HG03139 (cell line): ENCODE measurements around the gene CIT.

Experiments used
- ATAC-seq: cut with Tn5 transposase; IDR thresholded peaks from one replicate; pipeline ENCODE4 v1.9.1; 2021; ENCODE audit not compliant: unreplicated experiment

Gene CIT

GRCh38 chr12:119807380-119807779, 69.7 kb downstream of the CIT start:
- ATAC-seq = no peak

DNA sequence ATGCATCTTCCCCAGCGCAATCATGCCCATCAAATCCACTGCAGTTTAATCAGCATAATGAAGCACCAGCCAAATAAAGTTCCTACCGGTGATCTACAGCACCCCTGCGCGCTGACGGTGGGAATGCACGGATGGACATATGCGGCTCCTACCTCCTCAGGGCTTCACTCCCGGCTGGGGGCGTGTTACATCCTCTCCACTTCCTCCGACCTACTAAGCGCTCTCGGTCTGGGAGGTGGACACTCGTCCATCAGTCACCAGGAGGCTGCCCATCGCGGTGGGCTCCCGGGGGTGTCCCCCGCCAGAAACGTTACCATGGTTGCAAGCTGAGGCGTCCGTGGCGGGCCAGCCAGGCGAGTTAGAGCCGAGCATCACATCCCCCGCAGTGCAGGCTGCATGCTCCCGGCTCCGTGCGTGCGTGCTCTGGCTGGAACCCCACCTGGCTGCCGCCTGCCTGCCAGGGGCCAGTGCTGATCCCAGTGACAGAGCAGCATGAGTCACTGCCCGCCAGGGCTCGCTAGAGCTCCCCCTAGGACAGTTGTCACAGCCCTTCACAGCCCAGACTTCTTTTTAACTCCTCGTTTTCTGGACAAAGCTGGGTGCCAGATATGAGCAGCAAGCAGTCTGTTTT, 73.0 kb downstream of the CIT start:
- ATAC-seq = no peak

DNA sequence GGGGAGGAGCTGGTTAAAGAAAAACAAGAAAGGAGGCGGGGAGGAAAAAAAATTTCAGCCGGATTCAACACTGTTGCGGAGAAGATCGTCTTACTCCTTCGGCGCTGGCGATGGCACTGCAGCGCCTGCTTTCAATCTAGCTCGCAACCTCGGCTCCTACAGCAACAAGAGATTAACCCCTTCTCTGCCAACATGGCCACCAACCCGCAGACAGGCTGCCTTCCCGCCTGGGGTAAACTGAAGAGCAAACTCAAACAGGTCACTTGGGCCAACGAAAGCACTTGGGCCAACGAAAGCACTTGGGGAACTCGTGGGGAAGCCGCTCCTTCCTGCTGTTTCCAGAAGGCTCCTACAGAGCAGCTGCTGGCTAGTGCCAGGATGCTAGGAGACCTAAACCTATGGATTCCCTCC, 73.7 kb downstream of the CIT start:
- ATAC-seq = no peak

DNA sequence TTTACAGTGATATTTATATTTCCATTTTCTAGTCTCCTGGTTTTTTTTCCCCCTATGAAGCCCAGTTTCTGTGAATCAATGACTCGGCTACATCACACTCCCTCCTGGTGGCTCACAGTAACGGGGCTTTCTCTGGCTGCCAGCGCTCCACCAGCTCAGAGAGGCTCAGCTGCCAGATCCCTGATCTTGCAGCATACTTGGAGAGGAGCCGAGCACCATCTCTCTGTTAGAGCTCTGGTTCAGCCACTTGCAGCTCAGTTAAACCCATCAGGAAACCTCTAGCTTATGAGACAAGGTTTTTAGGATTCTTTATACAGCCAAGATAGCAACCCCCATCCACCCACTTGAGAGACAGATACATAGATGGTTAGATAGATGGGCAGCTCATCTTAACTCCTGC, 74.6 kb downstream of the CIT start:
- ATAC-seq = no peak

DNA sequence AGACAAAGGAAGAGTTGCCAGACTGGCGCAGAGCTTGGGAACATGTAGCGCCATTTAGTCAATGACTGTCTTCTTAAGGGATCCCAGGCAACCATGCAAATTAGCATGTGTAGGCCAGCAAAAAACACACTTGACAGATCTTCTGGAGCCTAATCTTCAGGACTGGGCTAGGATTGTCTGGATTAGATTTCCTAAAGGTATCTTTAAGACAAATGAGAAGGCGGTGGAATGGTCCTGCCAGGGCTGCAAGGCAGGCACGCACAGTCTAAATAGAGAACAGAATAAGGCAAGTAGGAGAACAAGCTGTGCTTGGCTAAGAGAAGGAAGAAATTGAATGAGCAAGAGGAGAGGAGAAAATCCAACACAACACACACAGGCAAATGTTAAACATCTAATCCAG, 80.0 kb downstream of the CIT start:
- ATAC-seq = no peak

DNA sequence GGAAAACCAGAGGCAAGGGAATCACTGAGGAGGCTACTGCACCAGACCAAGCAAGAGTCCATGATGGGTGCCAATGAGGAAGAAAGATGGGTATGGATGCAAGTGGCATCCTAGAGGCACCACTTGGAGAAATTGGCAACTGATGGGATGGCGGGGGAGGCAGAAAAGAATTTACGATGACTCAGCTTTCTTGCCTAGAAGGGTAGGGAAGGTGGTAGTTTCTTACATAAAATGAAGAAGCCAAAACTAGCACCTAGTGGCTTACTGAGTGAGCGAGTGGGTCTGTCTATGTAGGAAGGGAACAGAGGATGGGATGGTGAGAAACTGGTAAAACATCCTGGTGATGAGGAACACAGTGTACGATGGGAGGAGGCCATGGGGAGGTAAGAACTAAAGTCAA, 80.8 kb downstream of the CIT start:
- no peak for ATAC-seq

- no peak for ATAC-seq
These were observed 85.7 kb downstream of the CIT start for GRCh38 chr12:119791453-119791852.

DNA sequence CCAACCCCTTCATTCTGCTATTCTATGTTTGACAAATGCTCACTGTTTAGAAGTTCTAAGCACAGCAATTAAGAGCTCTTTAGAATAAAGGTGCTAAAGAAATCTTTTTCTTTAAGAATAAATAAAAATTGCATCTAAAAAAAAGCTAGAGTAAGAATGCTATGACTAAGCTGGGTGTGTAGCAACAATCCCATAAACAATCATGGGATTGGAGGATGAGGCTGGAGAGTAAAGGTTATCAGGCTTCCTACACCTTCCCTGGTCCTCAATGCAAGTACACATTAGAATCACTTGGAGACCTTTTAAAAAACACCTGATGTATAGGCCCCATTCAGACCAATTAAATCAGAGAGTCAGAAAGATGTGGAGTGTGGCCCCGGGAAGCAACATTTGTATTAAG, 88.3 kb downstream of the CIT start:
- no peak for ATAC-seq

DNA sequence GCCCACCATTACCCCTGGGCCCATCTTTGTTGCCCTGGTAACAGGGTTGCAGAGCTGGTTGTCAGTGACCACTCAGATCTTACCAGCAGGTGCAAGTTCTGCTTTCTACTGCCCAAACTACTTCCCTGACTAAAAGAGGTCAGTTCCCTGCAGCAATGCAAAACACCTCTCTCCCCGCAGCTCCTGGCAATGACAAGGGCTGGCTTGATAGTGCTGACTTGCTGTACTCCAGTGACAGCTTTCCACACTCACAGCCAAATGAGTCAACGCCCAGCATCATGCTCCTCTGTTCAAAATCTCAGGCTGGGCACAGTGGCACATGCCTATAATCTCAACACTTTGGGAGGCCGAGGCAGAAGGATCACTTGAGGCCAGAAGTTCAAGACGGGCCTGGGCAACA, 90.6 kb downstream of the CIT start:
- no peak for ATAC-seq

- ATAC-seq = no peak
These were observed 92.4 kb downstream of the CIT start for GRCh38 chr12:119784673-119785072.

DNA sequence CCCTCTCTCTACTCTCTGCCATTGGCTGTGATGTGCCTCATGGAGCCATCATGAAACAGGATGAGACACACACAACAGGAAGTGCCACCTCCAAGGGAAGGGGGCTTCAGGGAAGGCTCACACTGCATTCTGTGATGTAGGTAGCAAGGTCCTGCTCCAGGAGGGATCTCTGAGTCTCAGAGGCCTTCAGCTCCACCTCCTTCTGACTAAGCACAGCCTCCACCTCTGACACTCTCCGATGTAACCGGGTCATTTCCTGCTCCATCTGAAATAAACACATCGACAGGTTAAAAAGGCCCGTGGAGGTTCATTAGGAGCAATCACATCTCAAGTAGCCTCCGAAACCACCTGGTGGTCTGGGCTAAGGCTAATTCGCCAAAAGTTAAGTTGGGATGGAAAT, 93.3 kb downstream of the CIT start:
- no peak for ATAC-seq

DNA sequence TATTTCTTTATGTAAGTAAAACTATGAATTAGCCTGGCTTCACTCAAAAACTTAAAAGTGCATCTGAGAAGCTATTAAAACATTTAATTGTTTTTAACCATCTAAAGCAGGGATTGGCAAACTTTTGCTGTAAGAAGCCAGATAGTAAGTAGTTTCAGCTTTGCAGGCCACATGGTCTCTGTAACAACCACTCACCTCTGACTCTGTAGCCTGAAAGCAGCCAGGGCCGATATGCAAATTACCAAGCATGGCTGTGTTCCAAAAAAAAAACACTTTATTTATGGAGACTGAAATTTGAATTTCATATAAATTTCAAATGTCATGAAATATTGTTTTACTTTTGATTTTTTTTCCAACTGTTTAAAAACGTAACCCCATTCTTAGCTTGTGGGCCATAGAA, 95.3 kb downstream of the CIT start:
- no peak for ATAC-seq

- ATAC-seq = no peak
These were observed 96.2 kb downstream of the CIT start for GRCh38 chr12:119780786-119781434.

- no peak for ATAC-seq
These were observed 101.7 kb downstream of the CIT start for GRCh38 chr12:119775246-119775895.

- no peak for ATAC-seq
These were observed 104.7 kb downstream of the CIT start for GRCh38 chr12:119772431-119772830.

DNA sequence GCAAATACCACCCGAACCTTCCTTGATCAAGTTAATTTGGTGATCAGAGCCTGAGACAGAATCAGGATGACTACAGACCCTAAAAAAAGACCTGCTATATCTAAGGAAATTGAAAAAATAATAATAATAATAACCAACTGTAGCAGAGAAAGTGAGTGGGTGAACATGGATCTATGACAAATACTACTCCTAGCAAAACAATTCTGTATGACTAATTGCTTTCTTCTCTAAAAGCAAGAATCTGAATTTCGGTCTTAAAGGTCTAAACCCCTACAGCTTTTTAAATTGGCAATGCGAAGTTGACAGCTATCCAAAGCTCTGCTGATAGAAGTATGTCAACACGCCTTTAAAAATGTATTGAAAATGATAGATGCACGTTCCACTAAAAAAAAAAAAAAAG, 107.0 kb downstream of the CIT start:
- ATAC-seq = no peak

DNA sequence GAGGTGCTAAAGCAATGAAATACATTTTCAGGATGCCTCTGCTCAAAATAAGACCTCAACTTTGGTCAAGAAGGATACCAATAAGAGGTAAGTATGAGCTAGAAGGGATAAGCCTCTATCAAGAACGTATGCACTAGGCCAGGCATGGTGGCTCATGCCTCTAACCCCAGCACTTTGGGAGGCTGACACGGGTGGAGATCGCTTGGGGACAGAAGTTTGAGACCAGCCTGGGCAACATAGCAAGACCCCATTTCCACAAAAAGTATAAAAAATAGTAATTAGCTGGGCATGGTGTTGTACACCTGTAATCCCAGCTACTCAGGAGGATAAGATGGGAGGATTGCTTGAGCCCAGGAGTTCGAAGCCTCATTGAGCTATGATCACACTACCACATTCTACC, 114.5 kb downstream of the CIT start:
- ATAC-seq = no peak

DNA sequence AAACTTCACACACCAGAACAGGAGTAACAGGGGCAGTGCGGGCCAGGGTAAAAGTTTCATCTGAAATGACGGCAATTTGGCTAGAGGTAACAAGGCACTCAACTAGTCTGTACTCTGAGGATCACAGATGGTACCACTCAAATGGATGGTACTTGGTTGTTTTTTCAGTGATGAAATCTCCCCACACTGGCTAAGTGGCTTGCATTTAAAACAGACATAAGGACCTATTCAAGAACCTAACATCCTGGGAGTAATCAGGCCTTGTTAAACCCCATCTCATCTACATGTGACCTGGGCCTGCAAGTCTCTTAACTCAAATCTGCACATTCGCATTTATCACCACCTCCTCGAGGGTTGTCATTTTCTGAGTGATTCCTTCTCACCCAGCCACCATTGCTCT, 118.4 kb downstream of the CIT start:
- no peak for ATAC-seq

- ATAC-seq = no peak
These were observed 118.9 kb downstream of the CIT start for GRCh38 chr12:119758234-119758633.

DNA sequence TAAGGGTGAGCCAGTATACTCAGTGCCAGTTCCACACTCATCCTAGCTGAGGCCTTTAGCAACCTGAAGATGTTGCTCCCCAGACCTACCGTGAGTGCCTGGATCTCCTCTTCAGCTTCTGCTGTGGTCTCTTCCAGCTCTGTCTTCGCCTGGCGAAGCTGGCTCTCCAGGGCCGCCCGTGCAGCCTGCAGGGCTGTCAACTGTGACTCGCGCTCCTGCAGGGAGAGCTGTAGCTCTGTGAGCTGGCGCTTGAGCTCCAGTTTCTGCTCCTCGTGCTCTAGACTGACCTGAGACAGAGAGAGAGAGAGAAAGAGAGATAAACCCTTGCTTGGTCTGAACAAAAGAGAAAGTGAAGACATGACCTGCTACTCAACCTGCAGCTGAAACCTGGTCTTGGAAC, 125.2 kb downstream of the CIT start:
- ATAC-seq = no peak

- ATAC-seq = no peak
These were observed 127.5 kb downstream of the CIT start for GRCh38 chr12:119749666-119750065.

DNA sequence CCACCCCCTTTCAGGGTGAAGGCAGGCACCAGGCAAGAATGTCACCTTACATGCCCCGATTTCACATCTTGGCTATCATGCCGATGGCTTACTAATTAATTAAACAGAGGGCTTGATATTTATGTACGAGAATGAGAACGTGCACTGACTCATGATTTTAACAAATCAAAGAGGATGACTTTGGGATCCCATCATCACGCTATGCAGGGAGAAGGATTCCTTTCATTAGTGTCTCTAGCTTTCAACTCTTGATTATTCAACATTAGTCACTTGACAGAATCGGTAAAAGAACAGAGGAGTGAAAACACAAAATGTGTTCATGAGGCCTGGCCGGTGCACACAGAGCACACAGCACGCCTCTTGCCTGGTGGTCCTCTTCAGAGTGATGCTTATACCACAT, 128.6 kb downstream of the CIT start:
- ATAC-seq = no peak

- ATAC-seq = no peak
These were observed 131.0 kb downstream of the CIT start for GRCh38 chr12:119746169-119746568.
